ENCODE results near the gene ACTR3. TPM values are rescaled to one million over a fixed set of nuclear protein-coding genes. Genes with fewer than 3 reads are reported as not detected.

ACTR3 gene
- 178 and 290 TPM in 2 replicates for total RNA-seq

DNA sequence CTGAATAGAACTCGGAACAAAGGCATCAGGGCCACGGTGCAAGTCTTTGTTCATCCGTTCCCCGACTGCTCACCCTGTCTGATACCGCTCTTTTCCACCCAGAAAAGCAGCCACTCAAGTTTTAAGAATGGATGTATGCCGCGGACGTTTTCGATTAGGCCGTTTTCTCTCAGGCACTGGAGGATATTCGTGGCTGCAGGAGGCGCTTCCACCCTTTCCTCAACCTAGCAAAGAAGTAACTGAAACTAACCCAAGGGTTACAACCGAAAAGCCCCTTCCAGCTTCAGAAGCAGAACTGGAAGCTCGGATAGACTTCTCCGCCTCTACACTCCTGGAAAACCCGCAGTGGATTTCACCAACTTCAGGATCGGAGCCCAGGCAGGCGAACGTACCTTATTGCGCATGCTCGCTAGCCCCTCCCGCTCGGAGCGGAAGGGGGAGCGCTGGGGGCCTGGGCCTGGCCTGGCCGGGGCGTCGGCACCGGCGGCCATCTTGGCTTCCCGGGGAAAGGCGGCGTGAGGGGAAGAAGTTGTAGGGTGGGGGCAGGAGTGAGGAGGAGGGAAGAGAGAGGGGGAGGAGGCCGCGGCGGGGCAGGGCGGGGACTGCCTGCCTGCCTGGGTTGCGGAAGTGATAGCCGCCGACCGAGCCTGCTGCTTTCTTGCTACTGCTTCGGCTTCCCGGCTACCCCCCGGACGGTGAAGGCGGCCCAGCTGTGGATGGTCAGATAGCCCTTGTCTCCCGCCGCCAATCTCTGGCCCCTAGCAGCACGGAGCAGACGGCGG lies at the start of gene ACTR3:
Gene ACTR3, plus strand, starts transcription at position 619 of the 782 bp plus-strand sequence. CDS start 191 bp downstream, outside the sequence.

Other genes with a start within 250 kb of the ACTR3 start
- gene SLC35F5, start 133.4 kb upstream of the ACTR3 start, total RNA-seq = 149 and 173 TPM in 2 replicates

Measured in tracheal epithelial cell (primary cell).